Transverse colon (tissue), 4 donors: ENCODE data around the gene POU3F3. TPM values are rescaled to one million over a fixed set of nuclear protein-coding genes. Genes with fewer than 3 reads are reported as not detected.

Experiments
- DNase-seq: peaks from one replicate; pipeline ENCODE4 v3.0.0-alpha.2; 2019
- H3K27ac ChIP-seq, 4 donors: fragments of 200-600 bp; sonication (generic); 2 replicates each; pipeline ENCODE4 v1.5.1; 2016 to 2018; ENCODE audit warnings: inconsistent platforms in 4 of 4
- H3K27me3 ChIP-seq: fragments of 200-600 bp; sonication (generic); 2 replicates; pipeline ENCODE4 v1.5.1; 2017; ENCODE audit warnings: inconsistent platforms
- H3K36me3 ChIP-seq, 4 donors: fragments of 200-600 bp; sonication (generic); 2 replicates each; pipeline ENCODE4 v1.5.1; 2017 to 2019; ENCODE audit warnings: inconsistent platforms in 4 of 4
- H3K4me1 ChIP-seq, 4 donors: fragments of 200-600 bp; sonication (generic); 2 replicates each; pipeline ENCODE4 v1.5.1; 2017 to 2020; ENCODE audit warnings: inconsistent platforms in 4 of 4
- H3K4me3 ChIP-seq, 4 donors: fragments of 200-600 bp; sonication (generic); 1 replicate in 1 of 4; 2 replicates in 3 of 4; pipeline versions ENCODE4 v1.5.1 to v1.6.1; 2017 to 2019; ENCODE audit warnings: inconsistent platforms in 4 of 4
- H3K9me3 ChIP-seq, 2 donors: fragments of 200-600 bp; sonication (generic); 2 replicates each; pipeline ENCODE4 v1.5.1; 2017 to 2019; ENCODE audit warnings: inconsistent platforms in 2 of 2
- EP300 ChIP-seq: sonication (generic); formaldehyde crosslinking; IDR thresholded peaks from one replicate; pipeline ENCODE4 v1.6.1; 2017; ENCODE audit warnings: antibody characterized with exemption, low read depth
- POLR2A ChIP-seq: fragments of 450-650 bp; IDR thresholded peaks from one replicate; pipeline ENCODE4 v1.6.1; 2016; ENCODE audit warnings: antibody characterized with exemption, mild to moderate bottlenecking, moderate library complexity
- POLR2AphosphoS5 ChIP-seq, 3 donors: sonication (generic); formaldehyde crosslinking; IDR thresholded peaks; one replicate each; pipeline ENCODE4 v1.6.1; 2016; ENCODE audit warnings: antibody characterized with exemption in 3 of 3
- WGBS, 2 donors: methylation state at CpG; one replicate each; pipeline ENCODE4 v1.1.5; 2018; ENCODE audit warnings: low coverage in 1 of 2; 5-methylcytosine and 5-hydroxymethylcytosine counted together
- in situ Hi-C, 4 donors: fragments of 200-750 bp; cut with MboI; loops; one replicate each; pipeline versions ENCODE4 v1.15.0 to v1.15.1; 2017; ENCODE audit warnings: low sequenced_read_pairs in 3 of 4, low pct_ligation_motif_present in 1 of 4, low pct_unique_long_range_greater_than_20kb in 1 of 4
- intact Hi-C: fragments of 100-400 bp; cut with DNase I; formaldehyde crosslinking; loops from one replicate; pipeline ENCODE4 v1.15.1; 2023; ENCODE audit warnings: low total_unique reads
- small RNA-seq, 4 donors: library from RNA; depleted of rRNA; stranded (forward); fragments of <200 nt; gene quantifications; one replicate each; pipeline ENCODE3, GENCODE V24; 2016
- total RNA-seq, 4 donors: library from RNA; depleted of rRNA; stranded (reverse); fragments of >200 nt; gene quantifications; one replicate each; pipeline ENCODE4 v1.1.0, GENCODE V29; 2016
- TF ChIP-seq, protein P1 (sequence below), 5 experiments: fragments of 200-600 bp in 3 of 5; fragments of 450-650 bp in 2 of 5; sonication (generic) in 3 of 5; IDR thresholded peaks; 1 replicate in 2 of 5; 2 replicates in 3 of 5; pipeline ENCODE4 v1.5.1; 2016 to 2017; ENCODE audit warnings: antibody characterized with exemption in 5 of 5, inconsistent platforms in 3 of 5, mild to moderate bottlenecking in 2 of 5, moderate library complexity in 1 of 5

The POU3F3 gene
- total RNA-seq, 4 donors from 2014 or later: 0.14 to 0.32 TPM; not detected in 2

DNA sequence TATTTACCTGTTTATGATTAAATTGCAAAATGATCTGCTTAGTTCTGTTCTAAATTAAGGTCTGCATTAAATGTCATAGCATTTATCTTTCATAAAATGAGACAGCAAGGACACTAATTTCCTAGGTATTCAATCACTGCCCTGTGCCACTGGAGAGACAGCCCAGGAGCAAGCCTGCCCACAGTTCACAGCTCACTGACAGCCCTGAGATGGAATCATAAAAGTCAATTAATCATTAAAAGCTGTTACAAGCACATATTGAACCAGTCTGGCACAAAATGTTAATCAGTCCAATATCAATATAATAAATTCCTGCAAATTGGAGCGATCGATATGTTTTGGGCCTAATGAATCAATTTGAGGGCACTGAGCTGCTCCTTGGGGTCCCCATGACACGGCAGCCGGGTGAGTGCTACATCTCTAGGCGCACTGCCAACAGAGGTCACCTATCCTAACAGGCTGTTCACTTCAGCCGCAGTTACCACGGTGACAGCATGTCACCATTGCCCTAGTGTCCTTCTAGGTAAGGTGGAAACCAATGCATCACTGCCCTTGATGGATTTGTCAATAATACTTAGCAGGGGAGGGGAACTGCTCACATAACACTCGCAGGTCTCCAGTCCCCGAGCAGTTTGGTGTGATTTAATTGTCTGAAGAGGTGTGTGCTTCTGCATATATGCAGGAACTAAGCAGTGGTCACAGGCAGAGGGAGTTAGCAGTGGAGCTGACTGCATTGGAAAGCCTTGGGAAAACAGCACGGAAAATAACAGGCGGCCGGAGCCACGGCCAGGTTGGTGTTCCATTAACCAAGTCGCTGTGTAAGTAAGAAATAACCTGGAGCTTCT is 47.3 kb downstream of the POU3F3 start:
- Histone ChIP-seq H3K36me3 (no peaks in the 10 kb centered on the region), H3K27ac (no peak overlapping the region), H3K27me3 (peaks cover 12% of the 10 kb centered on the region), H3K4me3 (no peak overlapping the region), H3K9me3 (no peaks in the 10 kb centered on the region), H3K4me1 (peaks cover 0 to 6% (median 0%) of the 10 kb centered on the region in 4 donors)
- WGBS, 2 donors: 82 to 93% methylated on average over 3 to 14 of the region's 14 CpGs
- in situ Hi-C loops: no loop called here
- TF ChIP-seq POLR2A (no peak), POLR2AphosphoS5 (IDR thresholded peaks at IDR 0.05) (no peak), EP300 (no peak)
- TF ChIP-seq, protein P1, sequence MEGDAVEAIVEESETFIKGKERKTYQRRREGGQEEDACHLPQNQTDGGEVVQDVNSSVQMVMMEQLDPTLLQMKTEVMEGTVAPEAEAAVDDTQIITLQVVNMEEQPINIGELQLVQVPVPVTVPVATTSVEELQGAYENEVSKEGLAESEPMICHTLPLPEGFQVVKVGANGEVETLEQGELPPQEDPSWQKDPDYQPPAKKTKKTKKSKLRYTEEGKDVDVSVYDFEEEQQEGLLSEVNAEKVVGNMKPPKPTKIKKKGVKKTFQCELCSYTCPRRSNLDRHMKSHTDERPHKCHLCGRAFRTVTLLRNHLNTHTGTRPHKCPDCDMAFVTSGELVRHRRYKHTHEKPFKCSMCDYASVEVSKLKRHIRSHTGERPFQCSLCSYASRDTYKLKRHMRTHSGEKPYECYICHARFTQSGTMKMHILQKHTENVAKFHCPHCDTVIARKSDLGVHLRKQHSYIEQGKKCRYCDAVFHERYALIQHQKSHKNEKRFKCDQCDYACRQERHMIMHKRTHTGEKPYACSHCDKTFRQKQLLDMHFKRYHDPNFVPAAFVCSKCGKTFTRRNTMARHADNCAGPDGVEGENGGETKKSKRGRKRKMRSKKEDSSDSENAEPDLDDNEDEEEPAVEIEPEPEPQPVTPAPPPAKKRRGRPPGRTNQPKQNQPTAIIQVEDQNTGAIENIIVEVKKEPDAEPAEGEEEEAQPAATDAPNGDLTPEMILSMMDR (IDR thresholded peaks at IDR 0.05): no peak
- no peak for DNase-seq
- intact Hi-C loops: no loop called here

GRCh38 chr2:104902317-104902716 is 48.4 kb downstream of the POU3F3 start:
- intact Hi-C loops (no loop called here), in situ Hi-C loops (no loop called here)
- Histone ChIP-seq H3K9me3 (no peaks in the 10 kb centered on the region), H3K27ac (no peak overlapping the region), H3K36me3 (no peaks in the 10 kb centered on the region), H3K4me1 (peaks cover 0 to 6% (median 0%) of the 10 kb centered on the region in 4 donors), H3K27me3 (peaks cover 15% of the 10 kb centered on the region), H3K4me3 (no peak overlapping the region)
- DNase-seq: no peak
- 32 to 47% methylated on average over 6 of the region's 6 CpGs for WGBS, 2 donors
- no peak for TF ChIP-seq POLR2A
- no peak for TF ChIP-seq EP300
- no peak for TF ChIP-seq POLR2AphosphoS5 (IDR thresholded peaks at IDR 0.05)
- TF ChIP-seq, protein P1 (IDR thresholded peaks at IDR 0.05): no peak

Small RNA genes lying within 50 kb of the gene (small RNA-seq; reads per million reads assigned to genes)
- gene AC018730.1: 0 to 0.18 (median 0) reads per million in 4 donors

Other genes with a start within 250 kb of the POU3F3 start
- gene MRPS9, start 184.0 kb downstream of the POU3F3 start, total RNA-seq: 10 to 100 TPM; 12.9 to 27.8 (median 23.4) TPM